Measurements from ENCODE around the gene HS3ST6.
"Not testable (repeated sequence)": the region's sequence is repeated elsewhere in the genome, so short reads cannot be mapped to it uniquely, and the experiment has no call there.

Gene HS3ST6

DNA sequence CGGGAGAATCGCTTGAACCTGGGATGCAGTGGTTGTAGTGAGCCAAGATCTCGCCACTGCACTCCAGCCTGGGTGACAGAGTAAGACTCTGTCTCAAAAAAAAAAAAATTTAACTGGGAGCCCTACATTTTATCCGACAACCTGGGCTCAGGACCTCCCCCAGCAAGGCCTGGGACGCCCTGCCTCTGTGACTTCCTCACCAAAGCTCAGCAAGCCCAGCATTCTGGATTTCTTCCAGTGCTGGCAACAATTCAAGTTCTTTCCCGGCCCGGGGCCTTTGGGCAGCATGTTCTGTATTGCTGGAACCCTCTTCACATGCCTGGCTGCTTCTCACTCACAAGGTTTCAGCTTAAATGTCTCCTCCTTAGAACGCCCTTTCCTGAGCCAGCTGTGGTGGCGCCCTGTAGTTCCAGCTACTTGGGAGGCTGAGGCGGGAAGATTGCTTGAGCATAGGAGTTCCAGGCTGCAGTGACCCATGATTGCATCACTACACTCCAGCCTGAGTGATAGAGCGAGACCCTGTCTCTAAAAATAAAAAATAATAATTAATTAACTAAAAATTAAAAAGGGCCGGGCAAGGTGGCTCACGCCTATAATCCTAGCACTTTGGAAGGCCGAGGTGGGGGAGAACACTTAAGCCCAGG, 30.4 kb downstream of the HS3ST6 start:
- Mint-ChIP-seq H3K36me3 (no peaks in the 10 kb centered on the region), H3K4me3 (no peak overlapping the region), H3K27me3 (peaks cover 48% of the 10 kb centered on the region), H3K4me1 (no peaks in the 10 kb centered on the region), H3K9me3 (no peaks in the 10 kb centered on the region), H3K27ac (no peak overlapping the region)
- no peak for ATAC-seq

DNA sequence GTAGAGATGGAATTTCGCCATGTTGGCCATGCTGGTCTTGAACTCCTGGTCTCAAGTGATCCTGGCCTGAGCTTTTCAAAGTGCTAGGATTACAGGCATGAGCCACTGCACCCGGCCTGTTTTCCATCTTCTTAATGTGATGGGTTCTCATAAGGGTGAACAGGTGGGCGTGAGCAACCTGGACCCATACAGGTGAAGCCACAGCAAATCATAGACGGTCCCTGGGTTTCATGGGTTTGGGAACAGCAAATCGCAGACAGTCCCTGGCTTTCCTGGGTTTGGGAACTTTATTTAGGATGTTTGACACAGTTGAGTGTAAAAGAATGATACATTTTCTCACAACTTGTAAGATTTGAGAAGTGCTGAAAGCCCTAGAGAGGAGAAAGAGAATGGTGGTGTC, 33.3 kb downstream of the HS3ST6 start:
- Mint-ChIP-seq H3K9me3 (no peaks in the 10 kb centered on the region), H3K27me3 (peaks cover 33% of the 10 kb centered on the region), H3K4me3 (no peak overlapping the region), H3K36me3 (no peaks in the 10 kb centered on the region), H3K27ac (no peak overlapping the region), H3K4me1 (no peaks in the 10 kb centered on the region)
- ATAC-seq = no peak

DNA sequence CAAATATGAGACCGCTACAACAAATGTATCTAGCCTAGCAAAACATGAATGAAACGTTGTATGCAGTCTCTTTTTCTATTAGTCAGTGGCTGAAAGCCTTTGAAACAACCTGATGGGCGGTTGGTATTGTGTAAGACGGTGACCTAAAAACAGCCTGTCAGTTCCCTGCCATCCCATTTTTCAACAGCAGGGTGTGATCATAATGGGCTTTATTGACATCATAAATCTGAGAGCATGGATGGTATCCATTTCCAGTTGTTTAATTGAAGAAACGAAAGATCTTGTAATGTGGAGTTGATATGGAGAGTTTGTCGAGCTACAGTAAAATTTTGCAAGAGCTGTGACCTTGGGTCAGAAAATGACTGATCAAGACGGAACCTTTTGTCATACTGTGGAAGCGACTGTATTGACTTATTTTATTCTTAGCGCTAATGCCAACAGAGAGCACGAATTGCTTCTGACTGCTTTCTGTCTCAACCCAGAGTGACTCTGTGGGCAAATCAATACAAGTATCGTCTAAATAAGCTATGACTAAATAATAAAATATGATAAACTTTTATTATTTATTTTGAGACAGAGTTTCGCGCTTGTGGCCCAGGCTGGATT, 34.0 kb downstream of the HS3ST6 start:
- H3K9me3 Mint-ChIP-seq = no peaks in the 10 kb centered on the region

DNA sequence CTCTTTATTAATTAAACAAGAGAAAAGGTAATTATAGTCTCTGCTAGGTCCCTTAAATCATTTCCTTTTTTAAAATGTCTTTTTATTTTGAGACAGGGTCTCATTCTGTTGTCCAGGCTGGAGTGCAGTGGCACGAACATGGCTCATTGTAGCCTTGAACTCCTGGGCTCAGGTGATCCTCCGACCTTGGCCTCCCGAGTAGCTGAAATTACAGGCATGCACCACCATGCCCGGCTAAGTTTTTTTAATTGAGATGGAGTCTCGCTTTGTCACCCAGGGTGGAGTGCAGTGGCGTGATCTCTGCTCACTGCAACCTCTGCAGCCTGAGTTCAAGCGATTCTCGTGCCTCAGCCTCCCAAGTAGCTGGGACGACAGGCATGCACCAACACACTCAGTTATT, 37.0 kb downstream of the HS3ST6 start:
- H3K27me3 Mint-ChIP-seq = peaks cover 34% of the 10 kb centered on the region
- H3K9me3 Mint-ChIP-seq, H3K27ac Mint-ChIP-seq, H3K4me1 Mint-ChIP-seq, ATAC-seq, H3K4me3 Mint-ChIP-seq, H3K36me3 Mint-ChIP-seq: not testable (repeated sequence)

More for the DNA sequence above, 34.0 kb downstream of the HS3ST6 start:
- Mint-ChIP-seq H3K4me3 (no peak overlapping the region), H3K27me3 (peaks cover 28% of the 10 kb centered on the region), H3K36me3 (no peaks in the 10 kb centered on the region), H3K4me1 (no peaks in the 10 kb centered on the region), H3K27ac (no peak overlapping the region)
- no peak for ATAC-seq

DNA sequence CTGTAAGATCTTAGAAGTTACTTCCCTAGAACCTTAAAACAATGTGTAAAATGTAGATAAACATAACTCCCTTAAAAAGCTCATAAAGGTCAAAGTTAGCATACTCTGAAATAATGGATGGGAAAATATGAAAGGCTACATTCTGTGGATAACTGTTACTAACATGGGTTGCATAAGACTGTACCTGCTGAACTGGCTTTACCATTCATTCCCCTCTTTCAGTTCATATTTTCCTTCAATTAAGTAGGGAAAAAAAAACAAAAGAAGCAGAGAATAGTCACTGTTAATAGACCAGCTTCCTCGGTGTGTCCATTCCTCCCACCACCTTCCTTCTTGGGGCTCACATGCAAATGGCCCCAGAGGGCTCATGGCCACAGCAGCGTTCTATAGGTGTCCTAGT, 38.7 kb downstream of the HS3ST6 start:
- no peaks in the 10 kb centered on the region for H3K36me3 Mint-ChIP-seq
- ATAC-seq = no peak
- H3K27ac Mint-ChIP-seq = no peak overlapping the region

DNA sequence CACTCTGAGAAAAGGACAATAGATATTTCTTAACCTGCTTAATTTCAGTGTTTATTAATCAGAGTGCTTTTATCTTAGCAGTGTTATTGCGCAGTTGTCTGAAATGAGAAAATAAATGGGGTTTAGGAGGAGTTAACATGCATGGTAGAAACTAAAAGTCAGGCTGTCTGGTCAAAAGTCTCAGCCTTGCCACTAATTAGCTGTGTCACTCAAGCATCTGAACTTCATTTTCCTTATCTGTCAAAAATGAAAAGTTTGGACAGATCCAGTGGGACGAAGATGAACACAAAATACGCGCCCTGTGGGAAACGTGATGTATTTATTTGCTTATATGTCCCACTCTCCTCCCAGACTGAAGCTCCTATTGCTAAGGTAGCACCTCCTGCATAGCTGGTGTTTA, 40.0 kb downstream of the HS3ST6 start:
- ATAC-seq = no peak
- peaks cover 35% of the 10 kb centered on the region for H3K27me3 Mint-ChIP-seq

More for the DNA sequence above, 38.7 kb downstream of the HS3ST6 start:
- H3K9me3 Mint-ChIP-seq = no peaks in the 10 kb centered on the region
- no peak overlapping the region for H3K4me3 Mint-ChIP-seq
- no peaks in the 10 kb centered on the region for H3K4me1 Mint-ChIP-seq
- peaks cover 35% of the 10 kb centered on the region for H3K27me3 Mint-ChIP-seq

DNA sequence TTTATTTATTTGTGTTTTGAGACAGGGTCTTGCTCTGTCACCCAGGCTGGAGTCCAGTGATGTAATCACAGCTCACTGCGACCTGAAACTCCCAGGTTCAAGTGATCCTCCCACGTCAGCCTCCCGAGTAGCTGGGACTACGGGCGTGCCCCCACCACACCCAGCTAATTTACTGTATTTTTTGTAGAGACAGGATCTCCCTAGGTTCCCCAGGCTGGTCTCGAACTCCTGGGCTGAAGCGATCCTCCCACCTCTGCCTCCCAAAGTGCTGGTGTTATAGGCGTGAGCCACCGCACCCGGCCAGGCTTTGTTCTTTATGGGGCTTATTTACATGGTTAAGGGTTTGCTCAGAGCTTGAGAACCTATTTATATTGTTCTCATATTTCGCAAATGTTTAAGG, 40.4 kb downstream of the HS3ST6 start:
- no peak overlapping the region for H3K4me3 Mint-ChIP-seq
- peaks cover 39% of the 10 kb centered on the region for H3K27me3 Mint-ChIP-seq

More for the DNA sequence above, 40.0 kb downstream of the HS3ST6 start:
- H3K4me1 Mint-ChIP-seq = no peaks in the 10 kb centered on the region
- H3K27ac Mint-ChIP-seq = no peak overlapping the region
- no peaks in the 10 kb centered on the region for H3K36me3 Mint-ChIP-seq
- H3K9me3 Mint-ChIP-seq = no peaks in the 10 kb centered on the region
- H3K4me3 Mint-ChIP-seq = no peak overlapping the region

DNA sequence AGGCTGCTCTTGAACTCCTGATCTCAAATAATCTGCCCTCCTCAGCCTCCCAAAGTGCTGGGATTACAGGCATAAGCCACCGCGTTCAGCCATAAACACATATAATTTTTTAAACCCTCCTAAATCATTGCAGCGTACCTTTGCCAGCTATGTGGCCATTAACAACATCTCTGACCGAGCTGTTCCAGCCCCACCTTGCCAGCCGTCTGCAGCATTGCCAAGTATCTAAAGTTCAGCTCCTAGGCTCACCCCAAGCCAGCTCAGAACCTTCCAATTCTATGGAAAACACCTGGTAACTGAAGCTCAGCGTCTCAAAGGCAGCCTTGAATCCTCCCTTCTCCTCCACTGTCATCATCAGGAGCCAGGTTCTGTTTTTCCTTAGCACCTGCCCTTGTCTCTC, 41.1 kb downstream of the HS3ST6 start:
- Mint-ChIP-seq H3K27me3 (peaks cover 46% of the 10 kb centered on the region), H3K4me3 (no peak overlapping the region), H3K9me3 (no peaks in the 10 kb centered on the region), H3K4me1 (peaks cover 6% of the 10 kb centered on the region), H3K27ac (no peak overlapping the region), H3K36me3 (peaks cover 4% of the 10 kb centered on the region)
- ATAC-seq = no peak

More for the DNA sequence above, 40.4 kb downstream of the HS3ST6 start:
- Mint-ChIP-seq H3K27ac (no peak overlapping the region), H3K4me1 (no peaks in the 10 kb centered on the region), H3K9me3 (no peaks in the 10 kb centered on the region), H3K36me3 (no peaks in the 10 kb centered on the region)
- no peak for ATAC-seq

DNA sequence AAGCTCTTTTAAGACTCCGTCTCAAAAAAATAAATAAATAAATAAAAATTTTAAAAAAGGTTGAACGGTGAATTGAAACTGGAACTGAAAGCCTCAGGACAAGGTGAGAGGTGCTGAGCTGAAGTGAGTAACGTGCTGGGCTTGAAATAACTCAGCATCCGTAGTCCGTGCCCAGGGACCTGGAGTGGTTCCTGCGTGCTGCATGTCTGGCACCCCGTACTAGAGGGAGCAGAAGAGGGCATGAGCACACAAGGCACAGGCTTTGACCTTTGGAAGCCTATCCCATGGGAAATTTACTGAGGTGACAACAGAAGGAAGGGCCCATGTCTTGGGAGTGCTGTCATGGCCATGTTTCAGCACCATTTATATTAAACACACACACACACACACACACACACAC, 41.7 kb downstream of the HS3ST6 start:
- Mint-ChIP-seq H3K4me3 (no peak overlapping the region), H3K4me1 (peaks cover 7% of the 10 kb centered on the region), H3K27ac (no peak overlapping the region), H3K9me3 (no peaks in the 10 kb centered on the region), H3K27me3 (peaks cover 49% of the 10 kb centered on the region), H3K36me3 (peaks cover 6% of the 10 kb centered on the region)
- ATAC-seq = peak; percentile 73

DNA sequence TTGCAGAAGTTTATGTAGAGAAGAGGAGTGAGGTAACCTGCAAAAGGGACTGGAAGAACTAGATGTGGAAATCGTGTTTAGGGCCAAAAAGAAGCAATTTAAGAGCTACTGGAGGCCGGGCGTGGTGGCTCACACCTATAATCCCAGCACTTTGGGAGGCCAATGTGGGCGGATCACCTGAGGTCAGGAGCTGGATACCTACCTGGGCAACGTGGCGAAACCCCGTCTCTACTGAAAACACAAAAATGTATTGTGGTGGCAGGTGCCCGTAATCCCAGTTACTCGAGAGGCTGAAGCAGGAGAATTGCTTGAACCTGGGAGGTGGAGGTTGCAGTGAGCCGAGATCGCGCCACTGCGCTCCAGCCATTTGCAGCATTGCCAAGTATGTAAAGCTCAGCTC, 42.1 kb downstream of the HS3ST6 start:
- H3K4me1 Mint-ChIP-seq, ATAC-seq, H3K36me3 Mint-ChIP-seq, H3K4me3 Mint-ChIP-seq, H3K9me3 Mint-ChIP-seq, H3K27ac Mint-ChIP-seq: not testable (repeated sequence)
- peaks cover 49% of the 10 kb centered on the region for H3K27me3 Mint-ChIP-seq

DNA sequence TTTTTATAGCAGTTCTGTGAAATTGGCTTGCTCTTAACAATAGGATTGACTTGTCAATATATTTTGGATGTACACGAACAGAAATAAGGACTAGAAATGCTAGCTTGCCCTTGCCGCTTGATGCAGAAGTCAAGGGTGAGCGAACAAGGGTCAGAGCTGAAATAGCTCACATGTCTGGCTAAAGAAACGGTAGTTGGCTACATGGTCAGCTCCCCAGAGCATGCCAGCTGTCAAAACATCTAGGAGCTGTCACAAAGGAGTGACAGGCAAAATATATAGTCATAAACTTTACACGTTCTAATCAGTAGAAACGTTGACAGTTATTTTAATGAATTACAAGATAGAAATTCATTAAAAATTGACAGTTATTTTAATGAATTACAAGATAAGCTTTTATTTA, 43.4 kb downstream of the HS3ST6 start:
- Mint-ChIP-seq H3K4me1 (peaks cover 7% of the 10 kb centered on the region), H3K27me3 (peaks cover 49% of the 10 kb centered on the region)

DNA sequence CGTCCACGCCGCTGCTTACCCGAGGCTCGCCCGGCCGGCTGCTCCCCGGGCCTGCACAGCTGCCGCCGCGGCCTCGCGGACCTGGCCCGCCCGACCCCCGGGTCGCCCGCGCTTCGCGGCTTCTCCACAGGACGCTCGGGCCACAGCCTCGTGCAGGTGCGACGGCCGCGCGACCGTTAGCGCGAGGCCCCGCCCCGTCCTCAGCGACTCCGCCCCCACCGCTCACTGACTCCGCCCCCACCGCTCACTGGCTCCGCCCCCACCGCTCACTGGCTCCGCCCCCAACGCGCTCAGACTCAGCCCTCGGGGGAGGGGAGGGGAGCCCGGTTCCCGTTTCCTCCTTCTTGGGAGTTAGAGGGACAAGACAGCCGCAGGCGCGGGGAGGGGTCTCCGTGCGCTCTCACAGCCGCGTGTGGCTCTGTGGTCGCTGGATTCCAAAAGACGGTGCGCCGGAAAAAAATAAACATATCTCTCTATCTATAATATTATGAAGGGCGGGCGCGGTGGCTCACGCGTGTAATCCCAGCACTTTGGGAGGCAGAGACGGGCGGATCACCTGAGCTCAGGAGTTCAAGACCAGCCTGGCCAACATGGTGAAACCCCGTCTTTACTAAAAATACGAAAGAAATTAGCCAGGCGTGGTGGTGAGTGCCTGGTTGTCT, 46.1 kb downstream of the HS3ST6 start, which contains the start of gene MEIOB:
TSS of gene MEIOB (minus strand) at position 191 of the 662 bp plus-strand sequence. CDS start 3,989 bp downstream, outside the sequence.
- ATAC-seq = no peak
- H3K4me3 Mint-ChIP-seq = peak within 1 kb of the TSS; percentile 39
- H3K27me3 Mint-ChIP-seq = peaks cover 33% of the 10 kb centered on the region
- peaks cover 6% of the 10 kb centered on the region for H3K36me3 Mint-ChIP-seq
- H3K9me3 Mint-ChIP-seq = no peaks in the 10 kb centered on the region
- H3K27ac Mint-ChIP-seq = no peak within 1 kb of the TSS
- H3K4me1 Mint-ChIP-seq = peaks cover 7% of the 10 kb centered on the region

More for the DNA sequence above, 43.4 kb downstream of the HS3ST6 start:
- H3K27ac Mint-ChIP-seq = no peak overlapping the region
- no peak for ATAC-seq
- peaks cover 6% of the 10 kb centered on the region for H3K36me3 Mint-ChIP-seq
- H3K4me3 Mint-ChIP-seq = no peak overlapping the region
- H3K9me3 Mint-ChIP-seq = no peaks in the 10 kb centered on the region

DNA sequence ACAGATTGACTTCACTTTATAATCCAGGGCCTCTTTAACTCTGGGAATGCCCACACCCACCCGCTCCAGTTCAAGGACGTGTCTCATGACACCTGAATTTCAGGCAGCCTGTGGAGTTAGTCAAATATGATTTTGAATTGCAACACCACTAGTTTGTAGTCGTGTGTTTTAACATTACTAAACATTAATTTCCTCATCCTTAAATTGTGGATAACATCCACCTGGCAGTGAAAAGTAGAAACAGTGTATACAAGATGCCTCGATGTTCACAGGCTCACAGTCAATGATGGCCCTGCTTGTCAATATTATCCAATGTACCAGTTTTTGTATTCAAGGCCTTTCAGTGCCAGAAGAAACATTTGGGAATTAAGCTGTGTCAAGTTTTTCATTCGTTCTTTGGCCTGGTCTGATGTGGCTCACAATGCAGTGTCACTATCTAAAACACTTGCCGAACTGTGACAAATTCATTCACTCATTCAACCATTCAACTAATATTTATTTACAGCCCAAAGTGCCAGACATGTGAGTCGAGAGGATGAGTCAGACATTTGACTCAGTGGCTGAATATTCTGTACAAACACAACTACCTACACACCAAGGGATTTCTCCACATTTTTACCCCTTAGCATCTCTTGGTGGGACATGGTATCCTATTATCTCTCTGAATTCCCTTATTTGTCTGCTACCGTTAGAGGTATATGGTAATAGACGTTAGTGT, 47.7 kb downstream of the HS3ST6 start:
- Mint-ChIP-seq H3K36me3 (peaks cover 6% of the 10 kb centered on the region), H3K4me3 (no peak overlapping the region), H3K27me3 (peaks cover 22% of the 10 kb centered on the region), H3K4me1 (peaks cover 7% of the 10 kb centered on the region), H3K9me3 (no peaks in the 10 kb centered on the region), H3K27ac (no peak overlapping the region)
- no peak for ATAC-seq

DNA sequence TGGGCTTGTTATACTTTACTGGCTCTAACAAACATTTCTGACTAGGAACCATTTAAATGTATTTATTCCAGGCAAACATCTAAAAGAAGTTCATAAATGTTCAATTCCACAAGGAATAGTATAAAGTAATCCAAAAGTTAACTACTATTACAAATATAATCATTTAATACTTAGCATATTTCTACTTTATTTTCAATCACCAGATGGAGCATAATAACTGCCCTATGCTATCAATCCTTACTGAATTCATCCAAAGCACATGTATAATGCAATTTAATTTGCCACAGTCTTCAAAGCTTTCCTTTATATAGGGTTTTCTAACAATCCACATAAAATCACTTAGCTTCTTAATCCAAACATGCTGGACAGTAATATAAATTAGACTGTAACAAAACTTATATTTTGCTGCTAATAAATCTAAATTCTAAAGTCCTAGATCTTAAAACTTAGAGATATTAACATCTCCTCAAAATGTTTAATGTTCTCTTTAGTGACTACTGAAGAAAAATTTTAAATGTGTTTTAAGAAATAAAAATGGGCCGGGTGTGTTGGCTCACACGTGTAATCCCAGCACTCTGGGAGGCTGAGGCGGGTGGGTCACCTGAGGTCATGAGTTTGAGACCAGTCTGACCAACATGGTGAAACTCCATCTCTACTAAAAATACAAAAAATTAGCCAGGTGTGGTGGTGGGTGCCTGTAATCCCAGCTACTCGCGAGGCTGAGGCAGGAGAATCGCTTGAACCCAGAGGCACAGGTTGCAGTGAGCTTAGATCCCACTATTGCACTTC, 52.1 kb downstream of the HS3ST6 start:
- Mint-ChIP-seq H3K27me3 (peaks cover 1% of the 10 kb centered on the region), H3K27ac (no peak overlapping the region), H3K9me3 (no peaks in the 10 kb centered on the region), H3K4me1 (no peaks in the 10 kb centered on the region), H3K36me3 (no peaks in the 10 kb centered on the region), H3K4me3 (no peak overlapping the region)
- no peak for ATAC-seq

Measured in stimulated activated memory B cell treated with anti-CD40 and anti-IgM and Interleukin-4, amounts not matched to agents 10 μg/mL and 1 μg/mL and 100 μg/mL, for 72 hours (primary cell).